Activated T-cell treated with anti-CD3 and anti-CD28 coated beads, Interleukin-2, amount 50 U/mL, for 24 hours (primary cell): Measurements from ENCODE around the gene E2F2.
"Not testable (repeated sequence)": the region's sequence is repeated elsewhere in the genome, so short reads cannot be mapped to it uniquely, and the experiment has no call there.

Experiments used
- DNase-seq: peaks from one replicate; pipeline ENCODE4 v3.0.0-alpha.2; 2020
- H3K27ac Mint-ChIP-seq: 2 replicates; pipeline ENCODE4 v1.8.0; 2020; ENCODE audit warnings: mild to moderate bottlenecking, mixed read lengths
- H3K27me3 Mint-ChIP-seq: 2 replicates; pipeline ENCODE4 v1.8.0; 2020; ENCODE audit warnings: mixed read lengths
- H3K36me3 Mint-ChIP-seq: 2 replicates; pipeline ENCODE4 v1.8.0; 2020; ENCODE audit warnings: low read depth, mixed read lengths
- H3K4me1 Mint-ChIP-seq: 2 replicates; pipeline ENCODE4 v1.8.0; 2020; ENCODE audit warnings: low read depth, mixed read lengths
- H3K4me3 Mint-ChIP-seq: 2 replicates; pipeline ENCODE4 v1.8.0; 2020; ENCODE audit warnings: mild to moderate bottlenecking, moderate library complexity, mixed read lengths
- H3K9me3 Mint-ChIP-seq: 2 replicates; pipeline ENCODE4 v1.8.0; 2020; ENCODE audit warnings: mixed read lengths

E2F2 gene

GRCh38 chr1:23497777-23498439 is 33.1 kb downstream of the E2F2 start:
- H3K27ac Mint-ChIP-seq: no peak overlapping the region
- DNase-seq: no peak
- H3K9me3 Mint-ChIP-seq: no peaks in the 10 kb centered on the region
- peaks cover 3% of the 10 kb centered on the region for H3K4me1 Mint-ChIP-seq
- H3K27me3 Mint-ChIP-seq: no peaks in the 10 kb centered on the region
- H3K4me3 Mint-ChIP-seq: no peak overlapping the region
- no peaks in the 10 kb centered on the region for H3K36me3 Mint-ChIP-seq

- DNase-seq: no peak
- H3K36me3 Mint-ChIP-seq: no peaks in the 10 kb centered on the region
- H3K27ac Mint-ChIP-seq: no peak overlapping the region
- H3K9me3 Mint-ChIP-seq: no peaks in the 10 kb centered on the region
- peaks cover 1% of the 10 kb centered on the region for H3K27me3 Mint-ChIP-seq
- peaks cover 3% of the 10 kb centered on the region for H3K4me1 Mint-ChIP-seq
- H3K4me3 Mint-ChIP-seq: no peak overlapping the region
These were observed 34.4 kb downstream of the E2F2 start for GRCh38 chr1:23496490-23497181.

- H3K27me3 Mint-ChIP-seq, H3K4me3 Mint-ChIP-seq, H3K4me1 Mint-ChIP-seq, H3K27ac Mint-ChIP-seq, H3K9me3 Mint-ChIP-seq, DNase-seq, H3K36me3 Mint-ChIP-seq: not testable (repeated sequence)
These were observed 36.2 kb downstream of the E2F2 start for GRCh38 chr1:23494836-23495235.

GRCh38 chr1:23492776-23493175 is 38.3 kb downstream of the E2F2 start:
- not testable (repeated sequence) for H3K27ac Mint-ChIP-seq, H3K9me3 Mint-ChIP-seq, DNase-seq, H3K36me3 Mint-ChIP-seq, H3K4me3 Mint-ChIP-seq, H3K27me3 Mint-ChIP-seq, H3K4me1 Mint-ChIP-seq

GRCh38 chr1:23492132-23492720 is 38.8 kb downstream of the E2F2 start:
- no peaks in the 10 kb centered on the region for H3K36me3 Mint-ChIP-seq
- DNase-seq: no peak
- no peak overlapping the region for H3K27ac Mint-ChIP-seq

GRCh38 chr1:23489842-23490241 is 41.2 kb downstream of the E2F2 start:
- peaks cover 9% of the 10 kb centered on the region for H3K27me3 Mint-ChIP-seq
- H3K36me3 Mint-ChIP-seq: no peaks in the 10 kb centered on the region
- H3K4me3 Mint-ChIP-seq: no peak overlapping the region
- DNase-seq: no peak
- H3K4me1 Mint-ChIP-seq: peaks cover 4% of the 10 kb centered on the region
- H3K9me3 Mint-ChIP-seq: no peaks in the 10 kb centered on the region
- H3K27ac Mint-ChIP-seq: no peak overlapping the region

More at GRCh38 chr1:23492132-23492720, 38.8 kb downstream of the E2F2 start:
- H3K4me1 Mint-ChIP-seq: peaks cover 2% of the 10 kb centered on the region
- H3K4me3 Mint-ChIP-seq: no peak overlapping the region
- peaks cover 5% of the 10 kb centered on the region for H3K27me3 Mint-ChIP-seq
- no peaks in the 10 kb centered on the region for H3K9me3 Mint-ChIP-seq

- Mint-ChIP-seq H3K27me3 (peaks cover 27% of the 10 kb centered on the region), H3K9me3 (no peaks in the 10 kb centered on the region), H3K4me3 (peak overlapping the region; percentile 79), H3K4me1 (peaks cover 24% of the 10 kb centered on the region), H3K36me3 (no peaks in the 10 kb centered on the region), H3K27ac (peak overlapping the region; percentile 11)
- DNase-seq: no peak
These were observed 46.1 kb downstream of the E2F2 start for GRCh38 chr1:23485002-23485332.

- Mint-ChIP-seq H3K4me1 (peaks cover 24% of the 10 kb centered on the region), H3K4me3 (peak overlapping the region; percentile 79), H3K9me3 (no peaks in the 10 kb centered on the region), H3K27me3 (peaks cover 26% of the 10 kb centered on the region), H3K27ac (peak overlapping the region; percentile 84), H3K36me3 (no peaks in the 10 kb centered on the region)
- DNase-seq: peak; percentile 92
These were observed 46.6 kb downstream of the E2F2 start for GRCh38 chr1:23484253-23485001.

- no peaks in the 10 kb centered on the region for H3K9me3 Mint-ChIP-seq
- H3K36me3 Mint-ChIP-seq: no peaks in the 10 kb centered on the region
- DNase-seq: no peak
- peak within 1 kb of the TSS; percentile 79 for H3K4me3 Mint-ChIP-seq
- H3K27ac Mint-ChIP-seq: peak within 1 kb of the TSS; percentile 84
- H3K27me3 Mint-ChIP-seq: peaks cover 26% of the 10 kb centered on the region
- H3K4me1 Mint-ChIP-seq: peaks cover 24% of the 10 kb centered on the region
These were observed 47.4 kb downstream of the E2F2 start, which contains the start of gene ASAP3 for GRCh38 chr1:23483321-23484252. TSS of gene ASAP3 (minus strand) at chr1:23484179. CDS start at chr1:23484133, 46 bp downstream.

- Mint-ChIP-seq H3K36me3 (no peaks in the 10 kb centered on the region), H3K27ac (no peak overlapping the region), H3K4me1 (peaks cover 24% of the 10 kb centered on the region), H3K4me3 (no peak overlapping the region), H3K27me3 (peaks cover 29% of the 10 kb centered on the region), H3K9me3 (no peaks in the 10 kb centered on the region)
- no peak for DNase-seq
These were observed 49.1 kb downstream of the E2F2 start for GRCh38 chr1:23481904-23482303.

GRCh38 chr1:23481026-23481597 is 49.9 kb downstream of the E2F2 start:
- no peak for DNase-seq
- no peaks in the 10 kb centered on the region for H3K9me3 Mint-ChIP-seq
- H3K4me1 Mint-ChIP-seq: peaks cover 24% of the 10 kb centered on the region
- H3K27ac Mint-ChIP-seq: no peak overlapping the region
- no peak overlapping the region for H3K4me3 Mint-ChIP-seq
- H3K36me3 Mint-ChIP-seq: no peaks in the 10 kb centered on the region
- H3K27me3 Mint-ChIP-seq: peaks cover 35% of the 10 kb centered on the region

- DNase-seq: no peak
- Mint-ChIP-seq H3K9me3 (no peaks in the 10 kb centered on the region), H3K27me3 (peaks cover 35% of the 10 kb centered on the region), H3K36me3 (no peaks in the 10 kb centered on the region), H3K27ac (no peak overlapping the region), H3K4me1 (peaks cover 24% of the 10 kb centered on the region), H3K4me3 (no peak overlapping the region)
These were observed 50.6 kb downstream of the E2F2 start for GRCh38 chr1:23480187-23481025.

GRCh38 chr1:23479666-23479941 is 51.4 kb downstream of the E2F2 start:
- Mint-ChIP-seq H3K36me3 (no peaks in the 10 kb centered on the region), H3K27ac (no peak overlapping the region), H3K27me3 (peaks cover 29% of the 10 kb centered on the region), H3K4me3 (no peak overlapping the region), H3K9me3 (no peaks in the 10 kb centered on the region), H3K4me1 (peaks cover 18% of the 10 kb centered on the region)
- DNase-seq: no peak
